GM19328 (cell line): Measurements from ENCODE around the gene TTC27.
"Not testable (repeated sequence)": the region's sequence is repeated elsewhere in the genome, so short reads cannot be mapped to it uniquely, and the experiment has no call there.

Source experiments
- ATAC-seq: cut with Tn5 transposase; IDR thresholded peaks from one replicate; pipeline ENCODE4 v1.9.1; 2021; ENCODE audit warnings: mild to moderate bottlenecking, moderate library complexity; ENCODE audit not compliant: unreplicated experiment

TTC27 gene

GRCh38 chr2:32750880-32751279, 123.0 kb downstream of the TTC27 start:
- no peak for ATAC-seq

DNA sequence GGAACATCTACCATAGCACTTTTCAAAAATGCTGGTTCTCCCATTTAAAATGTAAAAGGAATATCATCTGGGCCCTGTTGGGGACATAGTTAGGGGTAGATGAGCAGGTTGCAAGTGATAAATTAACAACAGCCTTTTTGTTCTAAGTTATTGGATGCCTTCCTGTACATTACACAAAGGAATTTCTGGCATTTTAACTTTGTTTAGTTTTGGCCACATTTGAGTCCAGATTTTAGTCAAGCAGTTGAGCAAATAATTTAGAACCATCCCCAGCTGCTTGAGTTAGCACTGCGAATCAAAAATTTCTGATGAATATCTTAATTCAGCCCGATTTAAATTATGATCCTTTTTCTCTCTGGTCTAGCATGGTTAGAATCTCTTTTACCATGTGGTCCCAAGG, 124.4 kb downstream of the TTC27 start:
- no peak for ATAC-seq

DNA sequence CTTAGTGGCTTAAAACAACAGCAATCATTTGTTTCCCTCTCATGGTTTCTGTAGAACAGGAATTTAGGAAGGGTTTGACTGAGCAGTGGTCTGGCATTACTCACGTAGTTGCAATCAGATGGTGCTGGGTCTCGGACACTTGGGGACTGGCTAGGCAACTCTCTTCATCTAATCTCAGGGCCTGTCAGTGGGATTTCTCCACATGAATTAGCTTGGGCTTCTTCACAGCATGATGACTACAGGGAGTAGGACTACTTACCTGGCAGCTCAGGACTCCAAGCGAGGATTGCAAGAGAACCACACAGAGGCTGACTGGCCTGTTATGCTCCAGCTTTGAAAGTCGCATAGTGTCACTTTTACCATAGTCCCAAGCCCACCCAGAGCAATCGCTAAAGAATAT, 125.1 kb downstream of the TTC27 start:
- ATAC-seq = no peak

- not testable (repeated sequence) for ATAC-seq
Measured at GRCh38 chr2:32754676-32755075, 126.8 kb downstream of the TTC27 start.

GRCh38 chr2:32755666-32756065, 127.8 kb downstream of the TTC27 start:
- ATAC-seq = no peak

- no peak for ATAC-seq
Measured at GRCh38 chr2:32756074-32756727, 128.4 kb downstream of the TTC27 start.

GRCh38 chr2:32758232-32758631, 130.4 kb downstream of the TTC27 start:
- no peak for ATAC-seq

GRCh38 chr2:32760628-32761027, 132.8 kb downstream of the TTC27 start:
- ATAC-seq = no peak

DNA sequence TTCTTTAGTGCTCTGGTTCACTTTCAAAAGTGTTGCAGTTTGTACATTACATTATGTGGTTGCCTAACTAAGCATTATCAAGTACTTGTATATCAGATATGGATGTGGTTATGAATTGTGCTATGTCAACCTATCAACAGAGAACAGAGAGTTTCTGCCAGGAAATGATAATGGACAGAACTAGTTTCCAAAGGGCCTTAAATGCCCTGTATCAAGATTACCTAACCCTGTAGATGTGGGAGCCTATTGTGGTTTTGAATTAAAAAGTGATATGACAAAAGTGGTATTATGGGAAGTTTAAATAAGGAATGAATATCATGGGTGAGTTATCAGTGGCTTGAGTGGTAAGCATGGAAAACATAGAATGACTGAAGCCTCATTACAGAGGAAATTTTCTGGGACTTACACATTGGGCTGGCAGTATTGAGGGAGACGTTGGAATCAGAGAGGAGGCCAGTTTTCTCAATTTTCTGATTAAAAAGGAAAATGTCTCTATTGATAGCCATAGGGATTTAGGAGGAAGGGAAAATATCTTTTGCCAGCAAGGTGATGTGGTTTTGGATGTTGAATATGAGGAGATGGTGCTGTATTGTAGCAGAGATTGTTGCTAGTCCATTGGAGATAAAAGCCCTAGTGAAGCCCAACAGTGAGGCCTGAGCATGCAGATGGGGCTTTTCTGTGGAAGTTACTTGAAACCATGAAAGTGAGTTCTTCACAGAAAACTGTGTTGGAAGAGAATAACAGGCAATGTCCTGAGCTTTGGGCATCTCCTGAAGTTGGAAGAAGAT, 140.7 kb downstream of the TTC27 start:
- no peak for ATAC-seq

GRCh38 chr2:32770360-32770759, 142.5 kb downstream of the TTC27 start:
- no peak for ATAC-seq

GRCh38 chr2:32772638-32773447, 145.0 kb downstream of the TTC27 start:
- no peak for ATAC-seq

DNA sequence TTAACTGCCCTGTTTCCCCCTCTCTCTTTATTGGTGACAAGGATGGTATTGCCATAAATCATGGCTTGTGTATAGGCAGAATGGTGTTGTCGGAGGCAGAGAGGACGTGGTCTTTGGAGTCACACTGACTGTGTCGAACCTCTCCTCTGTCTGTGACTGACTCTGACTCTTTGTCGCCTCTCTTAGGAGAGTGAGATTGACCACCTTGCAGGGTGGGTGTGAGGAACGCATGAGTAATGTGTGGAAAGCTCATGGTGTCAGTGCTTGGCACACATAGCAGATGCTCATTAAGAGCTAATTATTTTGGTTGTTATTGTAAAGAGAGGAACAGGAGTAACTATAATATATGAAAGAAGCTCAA, 145.6 kb downstream of the TTC27 start:
- no peak for ATAC-seq

DNA sequence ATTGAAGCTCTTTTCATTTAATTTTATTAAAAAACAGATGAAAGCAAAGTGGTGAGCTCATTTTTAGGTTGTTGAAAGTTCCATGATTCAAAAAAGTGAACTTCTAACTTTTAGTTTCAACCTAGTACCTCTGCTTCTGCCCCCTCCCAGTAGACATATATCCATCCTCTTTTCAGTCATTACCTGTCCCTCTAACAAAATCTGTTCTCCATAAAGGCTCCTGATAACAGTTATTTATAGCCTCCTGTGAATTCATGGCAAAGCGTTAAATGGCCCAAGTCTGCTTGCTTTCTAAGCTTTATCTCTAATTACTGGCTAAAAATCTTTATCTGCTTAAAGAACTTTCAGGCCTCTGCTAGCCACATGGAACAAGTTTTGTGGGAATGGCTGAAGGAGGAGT, 148.1 kb downstream of the TTC27 start:
- no peak for ATAC-seq

DNA sequence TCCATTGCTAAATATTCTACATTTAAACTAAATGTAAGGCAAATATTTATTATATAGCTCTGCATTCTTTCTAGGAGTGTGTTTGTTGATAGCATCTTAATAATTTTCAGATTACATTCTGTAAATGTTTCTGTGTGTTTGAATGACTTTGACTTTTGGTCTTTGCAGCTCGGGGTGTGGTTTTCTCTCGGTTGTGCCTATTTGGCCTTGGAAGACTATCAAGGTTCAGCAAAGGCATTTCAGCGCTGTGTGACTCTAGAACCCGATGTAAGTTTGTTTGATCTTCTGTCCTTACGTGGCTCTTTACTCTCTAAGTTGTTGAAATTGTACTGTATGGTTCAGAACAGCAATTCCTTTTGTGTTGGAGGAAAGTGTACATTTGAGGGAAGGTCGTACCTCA, 149.9 kb downstream of the TTC27 start:
- ATAC-seq = no peak

DNA sequence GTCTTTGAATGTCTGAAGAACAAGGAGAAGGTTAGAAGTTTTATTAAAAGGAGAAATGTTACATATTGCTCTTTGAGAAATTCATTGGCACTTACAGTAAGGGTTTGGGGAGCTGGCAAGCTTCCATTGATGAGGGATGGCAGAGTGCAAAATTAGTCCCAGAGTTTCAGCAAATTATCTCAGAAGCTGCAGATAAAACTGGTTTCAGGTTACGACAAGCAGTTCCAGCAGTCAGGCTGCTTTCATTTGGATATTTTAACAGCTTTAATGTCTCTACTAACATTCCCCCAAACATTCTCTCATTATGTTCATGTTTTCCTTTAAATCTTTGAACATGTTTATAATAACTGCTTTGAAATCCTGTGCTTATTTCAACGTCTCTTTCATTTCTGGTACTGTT, 153.1 kb downstream of the TTC27 start:
- no peak for ATAC-seq

GRCh38 chr2:32783469-32783868, 155.6 kb downstream of the TTC27 start:
- ATAC-seq = no peak

DNA sequence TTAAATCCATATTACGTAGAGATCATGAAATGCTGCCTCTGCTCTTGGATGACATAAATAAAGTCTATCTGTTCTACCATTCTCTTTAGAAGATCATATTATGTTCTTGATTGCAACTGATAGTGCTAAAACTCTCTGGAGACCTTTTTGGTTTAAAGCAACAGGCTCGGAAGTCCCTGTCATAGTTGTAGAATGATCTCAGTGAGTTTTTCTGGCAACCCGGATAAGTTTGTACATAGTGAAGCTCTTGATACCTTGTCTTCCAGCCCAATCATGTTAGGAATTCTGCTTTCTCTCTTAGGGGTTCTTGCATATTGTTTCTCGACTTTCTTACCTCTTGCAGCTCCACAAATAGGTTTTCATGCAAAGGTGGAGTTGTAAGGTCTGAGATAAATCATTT, 156.1 kb downstream of the TTC27 start:
- no peak for ATAC-seq

DNA sequence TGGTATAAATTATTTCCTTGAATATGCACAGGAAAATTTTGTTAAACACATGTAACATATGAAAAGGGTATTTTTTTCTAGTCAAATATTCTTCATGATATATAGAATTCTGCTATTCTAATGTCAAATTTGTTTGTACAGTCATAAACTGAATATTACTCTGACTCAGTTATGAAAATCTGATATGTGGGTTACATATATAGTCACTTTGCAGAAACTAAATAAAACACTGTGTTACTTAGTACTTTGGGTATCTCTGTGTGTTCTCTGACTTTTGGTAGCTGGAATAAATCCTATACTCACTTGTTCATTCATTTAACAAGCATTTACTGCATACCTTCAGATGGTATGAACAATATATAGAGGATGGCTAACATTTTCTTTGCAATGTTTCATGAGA, 159.4 kb downstream of the TTC27 start:
- no peak for ATAC-seq

DNA sequence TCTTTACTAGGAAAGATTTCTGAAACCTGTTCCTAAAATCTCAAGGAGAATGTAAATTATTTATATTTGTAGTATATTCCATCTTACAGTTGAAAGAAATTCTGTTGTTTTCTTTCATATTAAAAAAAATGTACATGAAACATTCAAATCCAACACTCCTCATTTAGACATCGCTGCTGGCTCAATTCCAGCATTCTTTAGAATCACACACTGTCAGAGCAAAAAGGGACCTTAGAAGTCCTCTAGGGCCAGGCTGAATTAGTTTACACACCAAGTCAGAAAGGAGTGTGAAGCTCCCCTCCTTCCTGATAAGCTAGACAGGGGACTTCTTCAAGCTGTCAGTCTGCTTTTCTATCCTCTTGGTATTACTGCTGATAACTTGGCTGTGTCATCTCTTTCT, 160.3 kb downstream of the TTC27 start:
- ATAC-seq = no peak

GRCh38 chr2:32792416-32792815, 164.6 kb downstream of the TTC27 start:
- ATAC-seq = no peak

DNA sequence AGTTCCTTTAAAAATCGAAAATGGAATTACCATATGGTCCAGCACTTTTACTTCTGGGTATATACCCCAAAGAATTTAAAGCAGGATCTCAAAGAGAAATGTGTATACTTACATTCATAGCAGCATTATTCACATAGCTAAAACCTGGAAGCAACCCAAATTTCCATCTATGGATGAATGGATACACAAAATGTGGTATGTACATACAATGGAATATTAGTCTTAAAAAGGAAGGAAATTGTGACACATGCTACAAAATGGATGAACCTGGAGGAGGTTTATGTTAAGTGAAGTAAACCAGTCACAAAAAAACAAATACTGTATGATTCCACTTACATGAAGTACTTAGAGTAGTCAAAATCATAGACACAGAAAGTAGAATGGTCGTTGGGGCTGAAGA, 171.0 kb downstream of the TTC27 start:
- no peak for ATAC-seq

DNA sequence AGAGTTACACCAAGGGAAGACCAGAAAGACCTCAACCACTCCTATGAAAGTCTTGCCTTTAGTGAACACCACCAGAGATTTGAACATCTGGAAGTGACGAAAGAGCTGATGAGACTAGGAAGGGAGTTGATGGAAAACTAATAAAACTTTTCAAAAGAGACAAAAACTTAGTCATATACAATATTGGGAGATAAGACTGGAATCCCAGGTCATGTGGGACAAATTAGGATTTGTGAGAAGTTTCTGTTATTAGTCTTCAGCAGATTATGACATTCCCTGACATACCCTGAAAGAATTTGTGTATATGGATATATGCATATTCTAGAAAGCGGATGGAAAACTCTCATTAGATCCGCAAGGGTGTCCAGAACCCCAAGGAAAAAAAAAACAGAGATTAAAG, 173.9 kb downstream of the TTC27 start:
- ATAC-seq = no peak
